A673 (cell line): ENCODE measurements around the gene OTOP3. TPM values are rescaled to one million over a fixed set of nuclear protein-coding genes. Genes with fewer than 3 reads are reported as not detected.

ENCODE experiments used
- Bru-seq: library from RNA; stranded (reverse); fragments of 400-500 nt; gene quantifications from one replicate; lab custom pipeline; 2021; lab: Mats Ljungman, UMichigan
- BruChase-seq, 2 experiments: library from RNA; stranded (reverse); fragments of 400-500 nt; gene quantifications; one replicate each; lab custom pipeline; 2021; lab: Mats Ljungman, UMichigan
- BruUV-seq: library from RNA; stranded (reverse); fragments of 400-500 nt; replicated peaks from 2 replicates; lab custom pipeline; 2021; lab: Mats Ljungman, UMichigan
- CTCF ChIA-PET: fragments of 300-600 bp; sonication (Branson Sonifier 250); formaldehyde crosslinking; loops from one replicate; lab custom pipeline; 2022; ENCODE audit warnings: antibody characterized with exemption; lab: Charles Lee
- POLR2A ChIA-PET: fragments of 300-600 bp; sonication (Branson Sonifier 250); formaldehyde crosslinking; loops from one replicate; lab custom pipeline; 2022; ENCODE audit warnings: antibody characterized with exemption; ENCODE audit not compliant: low non-redundant PET; lab: Charles Lee
- DNase-seq: peaks from one replicate; pipeline ENCODE4 v3.0.0-alpha.2; 2015; ENCODE audit warnings: low spot score
- H3K27ac ChIP-seq: fragments of 200-600 bp; sonication (generic); 2 replicates; pipeline ENCODE4 v1.5.1; 2016; ENCODE audit warnings: mixed run types, low read depth, mild to moderate bottlenecking, mixed read lengths, antibody characterized with exemption, low read length; ENCODE audit not compliant: poor library complexity, severe bottlenecking
- H3K27me3 ChIP-seq: fragments of 200-600 bp; sonication (generic); replicated peaks from 2 replicates; pipeline ENCODE4 v1.6.1; 2017; ENCODE audit warnings: mixed run types, low read depth, mild to moderate bottlenecking, mixed read lengths, antibody characterized with exemption, low read length; ENCODE audit not compliant: insufficient read depth, poor library complexity
- H3K36me3 ChIP-seq: fragments of 200-600 bp; sonication (generic); 2 replicates; pipeline ENCODE4 v1.6.1; 2016; ENCODE audit warnings: mixed run types, mild to moderate bottlenecking, mixed read lengths, antibody characterized with exemption, low read length; ENCODE audit not compliant: insufficient read depth, poor library complexity, severe bottlenecking
- H3K4me1 ChIP-seq: fragments of 200-600 bp; sonication (generic); 2 replicates; pipeline ENCODE4 v1.6.1; 2017; ENCODE audit warnings: mixed run types, mild to moderate bottlenecking, mixed read lengths, antibody characterized with exemption, low read length; ENCODE audit not compliant: insufficient read depth, poor library complexity, severe bottlenecking
- H3K4me3 ChIP-seq: fragments of 200-600 bp; sonication (generic); 2 replicates; pipeline ENCODE4 v1.5.1; 2016; ENCODE audit warnings: low read depth, mixed run types, mild to moderate bottlenecking, mixed read lengths, low read length; ENCODE audit not compliant: poor library complexity, severe bottlenecking
- H3K9me3 ChIP-seq: fragments of 200-600 bp; sonication (generic); 2 replicates; pipeline ENCODE4 v1.6.1; 2016; ENCODE audit warnings: mixed run types, low read depth, mild to moderate bottlenecking, mixed read lengths, antibody characterized with exemption, low read length; ENCODE audit not compliant: poor library complexity, severe bottlenecking
- CTCF ChIP-seq: fragments of 300-800, 200-600 bp; sonication (generic); conservative IDR thresholded peaks from 2 replicates; pipeline ENCODE4 v1.5.1; 2017; ENCODE audit warnings: low read depth, mild to moderate bottlenecking, antibody characterized with exemption, low read length, moderate library complexity, mixed read lengths
- EZH2 ChIP-seq: fragments of 200-600 bp; sonication (generic); IDR thresholded peaks from 2 replicates; pipeline ENCODE4 v1.6.1; 2017; ENCODE audit warnings: borderline replicate concordance, low read depth, mild to moderate bottlenecking, mixed read lengths, antibody characterized with exemption, low read length; ENCODE audit not compliant: poor library complexity, severe bottlenecking
- intact Hi-C: fragments of 100-400 bp; cut with micrococcal nuclease; formaldehyde crosslinking; loops from one replicate; pipeline ENCODE4 v1.10.0; 2022; ENCODE audit not compliant: unreplicated experiment
- long read RNA-seq: library from polyadenylated mRNA; stranded (forward); transcript quantifications from one replicate; pipeline ENCODE4 v2.0.0, GENCODE V29; 2022
- total RNA-seq: library from RNA; stranded (reverse); gene quantifications from 2 replicates; pipeline ENCODE4 v1.2.3, GENCODE V29; 2021

The OTOP3 gene
- total RNA-seq, result not detected in 2 replicates
- not detected for Bru-seq, nascent RNA
- not detected for BruChase-seq, experiment 1, labeled RNA remaining after a 2-hour chase
- not detected for BruChase-seq, experiment 2, labeled RNA remaining after a 6-hour chase
- long read RNA-seq, result 0 reads

GRCh38 chr17:74935585-74936469, at the start of gene OTOP3:
Gene OTOP3 (plus strand): TSS chr17:74935898. CDS start chr17:74935922, 24 bp downstream.
- Histone ChIP-seq H3K27ac (no peak within 1 kb of the TSS), H3K36me3 (no peaks in the 10 kb centered on the region), H3K4me3 (no peak within 1 kb of the TSS), H3K9me3 (no peaks in the 10 kb centered on the region), H3K27me3 (peaks cover 89% of the 10 kb centered on the region), H3K4me1 (no peaks in the 10 kb centered on the region)
- no TSS peak for BruUV-seq
- intact Hi-C loops, result no loop called here
- DNase-seq, result no peak
- TF ChIP-seq EZH2 (peak; percentile 94), CTCF (no peak)
- ChIA-PET CTCF (interaction anchor here (0.7 kb wide), 1 partner anchor 127 kb away, joined by 5 read pairs; no protein-coding TSS in a partner anchor), POLR2A (interaction anchor here (0.5 kb wide), 1 partner anchor 1003 kb away, joined by 23 read pairs; no protein-coding TSS in a partner anchor)

- H3K27me3 ChIP-seq, result peaks cover 34% of the 10 kb centered on the region
- intact Hi-C loops, result no loop called here
- POLR2A ChIA-PET, result no interaction called here
- CTCF ChIA-PET, result no interaction called here
- no TSS peak for BruUV-seq
- DNase-seq, result no peak
- no peaks in the 10 kb centered on the region for H3K4me1 ChIP-seq
- TF ChIP-seq EZH2 (no peak), CTCF (no peak)
- no peaks in the 10 kb centered on the region for H3K9me3 ChIP-seq
- no peak overlapping the region for H3K4me3 ChIP-seq
- H3K36me3 ChIP-seq, result no peaks in the 10 kb centered on the region
- H3K27ac ChIP-seq, result no peak overlapping the region
Measured at GRCh38 chr17:74888469-74888868, 47.2 kb upstream of the OTOP3 start.

GRCh38 chr17:74890554-74890953, 45.1 kb upstream of the OTOP3 start:
- H3K27me3 ChIP-seq, result peaks cover 55% of the 10 kb centered on the region
- no TSS peak for BruUV-seq
- no peaks in the 10 kb centered on the region for H3K36me3 ChIP-seq
- H3K9me3 ChIP-seq, result no peaks in the 10 kb centered on the region
- no peaks in the 10 kb centered on the region for H3K4me1 ChIP-seq
- POLR2A ChIA-PET, result no interaction called here
- intact Hi-C loops, result no loop called here
- H3K4me3 ChIP-seq, result no peak overlapping the region
- no peak for TF ChIP-seq CTCF
- TF ChIP-seq EZH2, result no peak
- CTCF ChIA-PET, result no interaction called here
- DNase-seq, result no peak
- H3K27ac ChIP-seq, result no peak overlapping the region
